PC-9 (cell line): ENCODE measurements around the gene ROBO1. TPM values are rescaled to one million over a fixed set of nuclear protein-coding genes. Genes with fewer than 3 reads are reported as not detected.

Experiments used
- BruUV-seq: library from RNA; stranded (reverse); fragments of 400-500 nt; replicated peaks from 2 replicates; lab custom pipeline; 2021; lab: Mats Ljungman, UMichigan
- CTCF ChIA-PET: fragments of 300-600 bp; sonication (Branson Sonifier 250); formaldehyde crosslinking; loops from one replicate; lab custom pipeline; 2022; ENCODE audit warnings: antibody characterized with exemption; lab: Charles Lee
- POLR2A ChIA-PET: fragments of 300-600 bp; sonication (Branson Sonifier 250); formaldehyde crosslinking; loops from one replicate; lab custom pipeline; 2022; ENCODE audit warnings: antibody characterized with exemption; ENCODE audit not compliant: unreplicated experiment; lab: Charles Lee
- DNase-seq, 2 experiments: peaks; one replicate each; pipeline versions ENCODE4 v3.0.0 to v3.0.0-alpha.2; 2015 to 2022; ENCODE audit warnings: mixed read lengths in 1 of 2
- H2AFZ ChIP-seq: fragments of 200-600 bp; sonication (generic); 2 replicates; pipeline ENCODE4 v1.8.1; 2017; ENCODE audit warnings: antibody characterized with exemption
- H3F3A ChIP-seq: fragments of 200-600 bp; sonication (generic); 2 replicates; pipeline ENCODE4 v1.8.1; 2017; ENCODE audit warnings: antibody characterized with exemption, mild to moderate bottlenecking, low read depth; ENCODE audit not compliant: insufficient read depth
- H3K27ac ChIP-seq: fragments of 200-600 bp; sonication (generic); 2 replicates; pipeline ENCODE4 v1.6.1; 2016; ENCODE audit warnings: mixed run types
- H3K27me3 ChIP-seq: fragments of 200-600 bp; sonication (generic); 2 replicates; pipeline ENCODE4 v1.6.1; 2016; ENCODE audit warnings: low read depth, mixed run types; ENCODE audit not compliant: insufficient read depth
- H3K36me3 ChIP-seq: fragments of 200-600 bp; sonication (generic); 2 replicates; pipeline ENCODE4 v1.6.1; 2016; ENCODE audit warnings: low read depth, mixed run types
- H3K4me1 ChIP-seq: fragments of 200-600 bp; sonication (generic); replicated peaks from 2 replicates; pipeline ENCODE4 v1.6.1; 2016; ENCODE audit warnings: mixed run types; ENCODE audit not compliant: insufficient read depth
- H3K4me2 ChIP-seq: fragments of 200-600 bp; sonication (generic); 2 replicates; pipeline ENCODE4 v1.6.1; 2017; ENCODE audit warnings: mixed run types
- H3K4me3 ChIP-seq: fragments of 200-600 bp; sonication (generic); 2 replicates; pipeline ENCODE4 v1.6.1; 2016; ENCODE audit warnings: mixed run types
- H3K79me2 ChIP-seq: fragments of 200-600 bp; sonication (generic); 2 replicates; pipeline ENCODE4 v1.6.1; 2017; ENCODE audit warnings: low read depth, mixed run types
- H3K9me2 ChIP-seq: fragments of 200-600 bp; sonication (generic); 2 replicates; pipeline ENCODE4 v1.8.1; 2017; ENCODE audit warnings: mild to moderate bottlenecking; ENCODE audit not compliant: insufficient read depth
- H3K9me3 ChIP-seq: fragments of 200-600 bp; sonication (generic); 2 replicates; pipeline ENCODE4 v1.8.1; 2016; ENCODE audit warnings: low read depth; ENCODE audit not compliant: insufficient read depth
- H4K20me1 ChIP-seq: fragments of 200-600 bp; sonication (generic); 2 replicates; pipeline ENCODE4 v1.8.1; 2017; ENCODE audit not compliant: insufficient read depth
- EZH2 ChIP-seq: fragments of 200-600 bp; sonication (generic); IDR thresholded peaks from 2 replicates; pipeline ENCODE4 v1.8.0; 2017; ENCODE audit warnings: antibody characterized with exemption, low read depth
- intact Hi-C: fragments of 100-400 bp; cut with micrococcal nuclease; formaldehyde crosslinking; loops from one replicate; pipeline ENCODE4 v1.10.0; 2022; ENCODE audit not compliant: unreplicated experiment
- total RNA-seq: library from RNA; stranded (reverse); gene quantifications from 2 replicates; pipeline ENCODE4 v1.2.3, GENCODE V29; 2021
- TF ChIP-seq, protein P1 (sequence below): fragments of 200-600 bp; sonication (generic); conservative IDR thresholded peaks from 2 replicates; pipeline ENCODE4 v1.6.1; 2017; ENCODE audit warnings: mixed run types, antibody characterized with exemption, mild to moderate bottlenecking, moderate library complexity

ROBO1 gene
- total RNA-seq, 1 experiment from 2014 or later = 17.5 TPM

DNA sequence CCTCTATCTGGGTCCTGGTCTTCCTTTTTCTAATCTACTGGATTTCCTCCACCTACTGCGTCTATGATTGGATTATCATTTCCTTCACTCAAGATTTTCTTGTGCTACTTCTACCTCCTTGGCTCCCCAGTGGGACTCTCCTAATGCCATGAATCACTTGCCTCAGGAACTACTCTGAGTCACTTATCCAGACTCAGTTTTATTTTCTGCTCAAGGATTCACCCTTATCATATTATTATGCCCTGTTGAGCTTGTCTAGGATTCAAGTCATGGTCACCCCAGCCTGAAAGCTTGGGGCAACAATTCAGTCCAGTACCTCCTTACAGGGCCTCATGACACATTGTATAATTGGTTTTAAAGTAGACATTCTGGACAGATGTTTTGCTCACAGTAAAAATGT lies 968.1 kb downstream of the ROBO1 start:
- Histone ChIP-seq H3K9me3 (no peaks in the 10 kb centered on the region), H4K20me1 (no peaks in the 10 kb centered on the region), H3K27ac (no peak overlapping the region), H3K79me2 (no peaks in the 10 kb centered on the region), H3K9me2 (no peaks in the 10 kb centered on the region), H3K27me3 (no peaks in the 10 kb centered on the region), H3K36me3 (no peaks in the 10 kb centered on the region), H3F3A (no peaks in the 10 kb centered on the region), H3K4me3 (no peak overlapping the region), H3K4me1 (0 out of 2 replicates have a peak, but pooled peaks cover 13% of the 10 kb centered on the region), H3K4me2 (no peak overlapping the region), H2AFZ (no peak overlapping the region)
- BruUV-seq = no TSS peak
- ChIA-PET POLR2A (no interaction called here), CTCF (interaction anchor here (0.6 kb wide), 1 partner anchor 544 kb away, joined by 5 read pairs; no protein-coding TSS in a partner anchor)
- intact Hi-C loops = no loop called here
- TF ChIP-seq, protein P1, sequence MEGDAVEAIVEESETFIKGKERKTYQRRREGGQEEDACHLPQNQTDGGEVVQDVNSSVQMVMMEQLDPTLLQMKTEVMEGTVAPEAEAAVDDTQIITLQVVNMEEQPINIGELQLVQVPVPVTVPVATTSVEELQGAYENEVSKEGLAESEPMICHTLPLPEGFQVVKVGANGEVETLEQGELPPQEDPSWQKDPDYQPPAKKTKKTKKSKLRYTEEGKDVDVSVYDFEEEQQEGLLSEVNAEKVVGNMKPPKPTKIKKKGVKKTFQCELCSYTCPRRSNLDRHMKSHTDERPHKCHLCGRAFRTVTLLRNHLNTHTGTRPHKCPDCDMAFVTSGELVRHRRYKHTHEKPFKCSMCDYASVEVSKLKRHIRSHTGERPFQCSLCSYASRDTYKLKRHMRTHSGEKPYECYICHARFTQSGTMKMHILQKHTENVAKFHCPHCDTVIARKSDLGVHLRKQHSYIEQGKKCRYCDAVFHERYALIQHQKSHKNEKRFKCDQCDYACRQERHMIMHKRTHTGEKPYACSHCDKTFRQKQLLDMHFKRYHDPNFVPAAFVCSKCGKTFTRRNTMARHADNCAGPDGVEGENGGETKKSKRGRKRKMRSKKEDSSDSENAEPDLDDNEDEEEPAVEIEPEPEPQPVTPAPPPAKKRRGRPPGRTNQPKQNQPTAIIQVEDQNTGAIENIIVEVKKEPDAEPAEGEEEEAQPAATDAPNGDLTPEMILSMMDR = no peak
- TF ChIP-seq EZH2 = no peak
- no peak for DNase-seq

GRCh38 chr3:78798266-78798832 lies 969.4 kb downstream of the ROBO1 start:
- H4K20me1 ChIP-seq = no peaks in the 10 kb centered on the region
- peak in 1 of 2 experiments; percentile 82 for DNase-seq
- H3K9me2 ChIP-seq = no peaks in the 10 kb centered on the region
- H2AFZ ChIP-seq = no peak overlapping the region
- ChIA-PET CTCF (no interaction called here), POLR2A (no interaction called here)
- H3K4me3 ChIP-seq = no peak overlapping the region
- intact Hi-C loops = no loop called here
- H3K27ac ChIP-seq = no peak overlapping the region
- 0 out of 2 replicates have a peak, but pooled peaks cover 13% of the 10 kb centered on the region for H3K4me1 ChIP-seq
- no peaks in the 10 kb centered on the region for H3K27me3 ChIP-seq
- no peaks in the 10 kb centered on the region for H3K9me3 ChIP-seq
- BruUV-seq = no TSS peak
- no peaks in the 10 kb centered on the region for H3F3A ChIP-seq
- no peak overlapping the region for H3K4me2 ChIP-seq
- no peaks in the 10 kb centered on the region for H3K79me2 ChIP-seq
- TF ChIP-seq, protein P1 = no peak
- no peak for TF ChIP-seq EZH2
- no peaks in the 10 kb centered on the region for H3K36me3 ChIP-seq

DNA sequence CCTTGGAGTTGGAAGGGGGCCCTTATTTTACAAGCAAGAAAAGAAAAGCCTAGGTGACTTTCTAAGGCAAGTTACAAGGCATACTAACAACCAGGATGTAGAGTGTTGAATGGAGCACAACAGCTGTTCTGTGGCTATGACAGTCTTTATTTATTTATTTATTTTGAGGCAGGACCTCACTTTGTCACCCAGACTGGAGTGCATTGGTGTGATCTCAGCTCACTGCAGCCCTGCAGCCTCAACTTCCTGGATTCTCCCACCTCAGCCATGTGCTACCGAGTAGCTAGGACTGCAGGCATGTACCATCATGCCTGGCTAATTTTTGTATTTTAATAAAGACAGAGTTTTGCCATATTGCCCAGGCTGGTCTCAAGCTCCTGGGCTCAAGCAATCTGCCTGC lies 973.4 kb downstream of the ROBO1 start:
- ChIA-PET POLR2A (interaction anchor here (0.5 kb wide), 1 partner anchor 9 kb away, joined by 4 read pairs; no protein-coding TSS in a partner anchor), CTCF (no interaction called here)
- intact Hi-C loops = no loop called here
- H4K20me1 ChIP-seq = no peaks in the 10 kb centered on the region
- H3K4me3 ChIP-seq = no peak overlapping the region
- no peaks in the 10 kb centered on the region for H3F3A ChIP-seq
- no peaks in the 10 kb centered on the region for H3K27me3 ChIP-seq
- DNase-seq = no peak
- no peaks in the 10 kb centered on the region for H3K9me3 ChIP-seq
- H3K4me2 ChIP-seq = no peak overlapping the region
- no TSS peak for BruUV-seq
- H3K27ac ChIP-seq = no peak overlapping the region
- 0 out of 2 replicates have a peak, but pooled peaks cover 13% of the 10 kb centered on the region for H3K4me1 ChIP-seq
- H2AFZ ChIP-seq = no peak overlapping the region
- no peaks in the 10 kb centered on the region for H3K36me3 ChIP-seq
- no peaks in the 10 kb centered on the region for H3K79me2 ChIP-seq
- H3K9me2 ChIP-seq = no peaks in the 10 kb centered on the region
- TF ChIP-seq, protein P1 = no peak
- TF ChIP-seq EZH2 = no peak
